Measurements from ENCODE around the gene NOL3. TPM values are rescaled to one million over a fixed set of nuclear protein-coding genes. Genes with fewer than 3 reads are reported as not detected.

Gene NOL3
- total RNA-seq, 4 donors from 2014 or later = 55.5 to 95.4 (median 76.6) TPM

DNA sequence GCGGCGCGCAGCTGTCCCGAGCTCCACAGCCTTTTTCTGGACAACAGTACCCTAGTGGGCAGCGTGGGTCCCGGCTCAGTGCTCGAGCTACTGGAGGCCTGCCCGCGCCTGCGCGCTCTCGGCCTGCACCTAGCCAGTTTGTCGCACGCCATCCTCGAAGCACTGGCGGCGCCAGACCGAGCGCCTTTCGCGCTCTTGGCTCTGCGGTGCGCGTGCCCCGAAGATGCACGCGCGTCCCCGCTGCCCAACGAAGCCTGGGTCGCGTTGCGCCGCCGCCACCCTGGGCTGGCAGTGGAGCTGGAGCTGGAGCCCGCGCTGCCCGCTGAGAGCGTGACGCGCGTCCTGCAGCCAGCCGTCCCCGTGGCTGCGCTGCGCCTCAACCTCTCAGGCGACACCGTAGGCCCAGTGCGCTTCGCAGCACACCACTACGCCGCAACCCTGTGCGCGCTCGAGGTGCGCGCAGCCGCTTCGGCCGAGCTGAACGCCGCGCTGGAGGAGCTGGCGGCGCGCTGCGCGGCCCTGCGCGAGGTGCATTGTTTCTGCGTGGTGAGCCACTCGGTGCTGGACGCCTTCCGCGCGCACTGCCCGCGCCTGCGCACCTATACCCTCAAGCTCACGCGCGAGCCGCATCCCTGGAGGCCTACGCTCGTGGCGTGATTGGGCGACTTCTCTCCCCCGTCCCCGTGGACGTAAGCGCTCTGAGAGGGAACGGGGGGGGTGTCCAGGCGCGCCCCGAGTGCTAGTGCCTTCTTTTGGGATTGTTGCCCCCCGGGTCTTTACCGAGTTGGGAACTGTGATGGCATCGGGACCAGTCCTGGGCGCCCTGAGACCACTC is 7.0 kb upstream of the NOL3 start:
- H3K27me3 ChIP-seq = peaks cover 0 to 64% of the 10 kb centered on the region in 2 donors
- no peaks in the 10 kb centered on the region for H3K36me3 ChIP-seq
- peak in 1 of 2 donors; percentile 16 for DNase-seq (ENCODE audit: low spot score in 2 of 2)
- peaks cover 0 to 73% (median 39%) of the 10 kb centered on the region in 4 donors for H3K4me1 ChIP-seq
- peak overlapping the region; percentile 56 to 78 (median 60) for H3K27ac ChIP-seq
- TF ChIP-seq POLR2A (IDR thresholded peaks at IDR 0.05) (peak in 1 of 2 donors; percentile 27), EP300 (IDR thresholded peaks at IDR 0.05) (no peak)
- 4 to 6% methylated on average over 43 to 72 of the region's 99 CpGs for WGBS, 2 donors
- H3K9me3 ChIP-seq = no peaks in the 10 kb centered on the region
- H3K4me3 ChIP-seq = peak overlapping the region; percentile 24 to 49 (median 27)

DNA sequence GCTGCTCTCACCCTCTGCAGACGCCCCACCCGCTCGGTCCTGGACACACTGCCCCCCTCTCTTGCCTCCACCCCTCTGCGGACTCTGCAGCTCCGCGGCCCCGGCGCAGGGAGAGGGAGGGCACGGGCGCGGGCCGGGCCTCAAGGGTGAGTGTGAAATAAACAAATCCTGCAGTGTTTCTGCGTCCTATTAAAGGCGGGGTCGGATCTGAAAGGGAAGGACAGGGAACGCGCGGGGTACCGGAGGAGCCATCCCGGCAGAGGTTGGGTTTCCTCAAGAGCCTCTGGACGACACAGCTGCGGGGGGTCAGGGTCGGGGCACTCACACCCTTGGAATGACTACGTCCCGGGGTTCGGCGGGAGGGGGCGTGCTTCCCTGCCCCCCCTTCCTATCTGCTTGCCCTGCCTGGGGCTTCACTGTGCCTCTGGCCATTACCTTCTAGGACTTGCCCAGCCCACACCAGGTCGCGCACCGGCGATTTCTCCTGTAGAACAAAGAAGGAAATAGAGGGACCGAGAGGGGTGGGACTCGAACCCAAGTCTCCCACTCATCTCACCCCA is 6.3 kb upstream of the NOL3 start:
- Histone ChIP-seq H3K4me3 (peak overlapping the region; percentile 24 to 49 (median 27)), H3K4me1 (peaks cover 0 to 74% (median 38%) of the 10 kb centered on the region in 4 donors), H3K36me3 (no peaks in the 10 kb centered on the region), H3K27me3 (peaks cover 0 to 68% of the 10 kb centered on the region in 2 donors), H3K9me3 (no peaks in the 10 kb centered on the region), H3K27ac (peak overlapping the region; percentile 56 to 78 (median 60))
- TF ChIP-seq, protein P1, sequence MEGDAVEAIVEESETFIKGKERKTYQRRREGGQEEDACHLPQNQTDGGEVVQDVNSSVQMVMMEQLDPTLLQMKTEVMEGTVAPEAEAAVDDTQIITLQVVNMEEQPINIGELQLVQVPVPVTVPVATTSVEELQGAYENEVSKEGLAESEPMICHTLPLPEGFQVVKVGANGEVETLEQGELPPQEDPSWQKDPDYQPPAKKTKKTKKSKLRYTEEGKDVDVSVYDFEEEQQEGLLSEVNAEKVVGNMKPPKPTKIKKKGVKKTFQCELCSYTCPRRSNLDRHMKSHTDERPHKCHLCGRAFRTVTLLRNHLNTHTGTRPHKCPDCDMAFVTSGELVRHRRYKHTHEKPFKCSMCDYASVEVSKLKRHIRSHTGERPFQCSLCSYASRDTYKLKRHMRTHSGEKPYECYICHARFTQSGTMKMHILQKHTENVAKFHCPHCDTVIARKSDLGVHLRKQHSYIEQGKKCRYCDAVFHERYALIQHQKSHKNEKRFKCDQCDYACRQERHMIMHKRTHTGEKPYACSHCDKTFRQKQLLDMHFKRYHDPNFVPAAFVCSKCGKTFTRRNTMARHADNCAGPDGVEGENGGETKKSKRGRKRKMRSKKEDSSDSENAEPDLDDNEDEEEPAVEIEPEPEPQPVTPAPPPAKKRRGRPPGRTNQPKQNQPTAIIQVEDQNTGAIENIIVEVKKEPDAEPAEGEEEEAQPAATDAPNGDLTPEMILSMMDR (IDR thresholded peaks at IDR 0.05) = no peak
- TF ChIP-seq POLR2A (IDR thresholded peaks at IDR 0.05) (no peak), EP300 (IDR thresholded peaks at IDR 0.05) (no peak)
- DNase-seq (ENCODE audit: low spot score in 2 of 2) = no peak
- 1 to 6% methylated on average over 24 to 27 of the region's 34 CpGs for WGBS, 2 donors

DNA sequence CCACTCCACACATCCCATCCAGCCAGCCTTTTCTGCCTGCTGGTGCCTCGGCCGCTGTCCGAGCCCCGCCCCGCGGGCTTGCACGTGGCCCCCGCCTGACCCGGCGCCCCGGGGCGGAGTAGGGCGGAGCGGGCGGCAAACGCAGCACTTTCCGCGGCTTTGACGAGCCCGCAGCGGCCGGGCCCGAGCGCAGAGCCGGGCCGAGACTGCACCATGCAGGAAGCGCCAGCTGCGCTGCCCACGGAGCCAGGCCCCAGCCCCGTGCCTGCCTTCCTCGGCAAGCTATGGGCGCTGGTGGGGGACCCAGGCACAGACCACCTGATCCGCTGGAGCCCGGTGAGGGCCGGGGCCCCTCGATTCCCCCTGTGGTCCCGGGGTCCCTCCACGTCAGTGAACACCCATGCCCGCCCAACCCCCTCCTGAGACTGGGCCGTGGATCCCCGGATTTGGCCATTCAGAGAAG is 5.7 kb upstream of the NOL3 start, which contains the start of gene HSF4:
Gene HSF4, plus strand, starts transcription at position 147 of the 463 bp plus-strand sequence. Its CDS starts 67 bp downstream, at position 214.
- peaks cover 0 to 76% (median 42%) of the 10 kb centered on the region in 4 donors for H3K4me1 ChIP-seq
- H3K27ac ChIP-seq = peak within 1 kb of the TSS; percentile 58 to 78 (median 66)
- H3K9me3 ChIP-seq = no peaks in the 10 kb centered on the region
- H3K36me3 ChIP-seq = no peaks in the 10 kb centered on the region
- DNase-seq (ENCODE audit: low spot score in 2 of 2) = peak in 1 of 2 donors; percentile 31
- WGBS, 2 donors = 0 to 1% methylated on average over 4 to 21 of the region's 41 CpGs
- TF ChIP-seq POLR2A (IDR thresholded peaks at IDR 0.05) (peak in 1 of 2 donors; percentile 57), EP300 (IDR thresholded peaks at IDR 0.05) (peak in 1 of 2 donors; percentile 33)
- TF ChIP-seq, protein P1 (IDR thresholded peaks at IDR 0.05) = no peak
- H3K4me3 ChIP-seq = peak within 1 kb of the TSS; percentile 24 to 49 (median 27)
- H3K27me3 ChIP-seq = peaks cover 0 to 68% of the 10 kb centered on the region in 2 donors

DNA sequence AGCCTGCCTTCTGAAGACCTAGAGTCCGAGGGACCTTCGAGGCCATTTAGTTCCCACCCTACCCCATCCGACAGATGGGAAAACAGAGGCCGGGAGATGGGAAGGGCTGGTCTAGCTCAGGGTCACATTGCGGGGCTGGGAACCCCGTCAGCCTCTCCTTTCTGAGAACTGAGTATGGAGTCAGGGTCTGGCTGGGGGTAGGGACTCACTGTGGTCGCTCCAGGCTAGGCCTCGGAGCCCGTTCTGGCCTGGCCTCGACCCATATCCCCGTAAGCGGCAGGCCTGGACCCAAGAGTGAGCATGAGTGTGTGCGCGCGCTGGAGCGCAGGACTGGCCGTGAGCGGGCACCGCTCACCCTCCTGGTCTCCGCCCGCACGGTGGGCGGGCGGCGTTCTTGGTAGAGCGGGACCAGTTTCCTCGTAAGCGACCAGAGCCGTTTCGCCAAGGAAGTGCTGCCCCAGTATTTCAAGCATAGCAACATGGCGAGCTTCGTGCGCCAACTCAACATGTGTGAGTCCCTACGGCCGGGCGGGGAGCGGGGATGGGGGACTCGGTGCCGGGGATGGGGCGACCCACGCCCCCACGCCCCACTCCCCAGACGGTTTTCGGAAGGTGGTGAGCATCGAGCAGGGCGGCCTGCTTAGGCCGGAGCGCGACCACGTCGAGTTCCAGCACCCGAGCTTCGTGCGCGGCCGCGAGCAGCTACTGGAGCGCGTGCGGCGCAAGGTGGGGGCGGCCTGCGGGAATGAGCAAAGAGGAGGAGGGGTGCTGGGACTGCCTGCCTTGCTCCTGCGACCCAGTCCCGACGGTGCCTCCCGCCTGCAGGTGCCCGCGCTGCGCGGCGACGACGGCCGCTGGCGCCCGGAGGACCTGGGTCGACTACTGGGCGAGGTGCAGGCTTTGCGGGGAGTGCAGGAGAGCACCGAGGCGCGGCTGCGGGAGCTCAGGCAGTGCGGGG is 4.9 kb upstream of the NOL3 start:
- TF ChIP-seq, protein P1 (IDR thresholded peaks at IDR 0.05) = no peak
- TF ChIP-seq POLR2A (IDR thresholded peaks at IDR 0.05) (no peak), EP300 (IDR thresholded peaks at IDR 0.05) (no peak)
- no peak for DNase-seq (ENCODE audit: low spot score in 2 of 2)
- no peaks in the 10 kb centered on the region for H3K9me3 ChIP-seq
- 23 to 34% methylated on average over 53 to 57 of the region's 85 CpGs for WGBS, 2 donors
- peaks cover 0 to 78% (median 48%) of the 10 kb centered on the region in 4 donors for H3K4me1 ChIP-seq
- H3K36me3 ChIP-seq = no peaks in the 10 kb centered on the region
- H3K27ac ChIP-seq = peak overlapping the region; percentile 19 to 78 (median 64)
- peak overlapping the region in 3 of 4 donors; percentile 24 to 49 (median 26) for H3K4me3 ChIP-seq
- peaks cover 0 to 68% of the 10 kb centered on the region in 2 donors for H3K27me3 ChIP-seq

DNA sequence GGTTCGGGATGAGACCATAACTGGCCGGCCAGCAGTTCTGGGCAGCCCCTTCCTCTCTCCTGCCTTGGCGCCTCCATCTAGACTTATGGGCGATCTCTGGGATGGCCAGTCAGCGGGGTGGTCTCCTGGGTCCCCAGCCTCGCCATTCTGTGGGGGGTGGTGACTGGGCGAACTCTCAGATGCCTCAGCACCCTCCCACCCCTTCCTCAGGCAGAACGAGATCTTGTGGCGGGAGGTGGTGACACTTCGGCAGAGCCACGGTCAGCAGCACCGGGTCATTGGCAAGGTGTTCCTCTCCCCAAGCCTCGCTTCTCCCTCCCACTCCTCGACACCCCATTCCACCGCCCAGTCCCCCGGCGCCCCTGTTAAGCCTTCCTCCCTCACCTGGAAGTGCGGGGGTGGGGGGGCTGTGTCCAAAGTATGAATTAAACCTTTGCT is 4.2 kb upstream of the NOL3 start:
- Histone ChIP-seq H3K27me3 (peaks cover 0 to 66% of the 10 kb centered on the region in 2 donors), H3K27ac (peak overlapping the region in 1 of 4 donors; percentile 8), H3K36me3 (no peaks in the 10 kb centered on the region), H3K4me3 (no peak overlapping the region), H3K4me1 (peaks cover 0 to 78% (median 51%) of the 10 kb centered on the region in 4 donors), H3K9me3 (no peaks in the 10 kb centered on the region)
- TF ChIP-seq EP300 (IDR thresholded peaks at IDR 0.05) (no peak), POLR2A (IDR thresholded peaks at IDR 0.05) (no peak)
- TF ChIP-seq, protein P1 (IDR thresholded peaks at IDR 0.05) = no peak
- DNase-seq (ENCODE audit: low spot score in 2 of 2) = no peak
- 32 to 41% methylated on average over 16 to 17 of the region's 18 CpGs for WGBS, 2 donors

Data from tibial nerve (tissue), 4 donors.